KMS-11 (cell line): ENCODE data around the gene GJB3.

Source experiments
- H2AFZ ChIP-seq: fragments of 200-600 bp; sonication (generic); 2 replicates; pipeline ENCODE4 v1.6.1; 2016; ENCODE audit warnings: antibody characterized with exemption, mixed run types, low read depth
- H3K27ac ChIP-seq: fragments of 200-600 bp; sonication (generic); 2 replicates; pipeline ENCODE4 v1.6.1; 2016; ENCODE audit warnings: mild to moderate bottlenecking, mixed run types
- H3K27me3 ChIP-seq: fragments of 200-600 bp; sonication (generic); 2 replicates; pipeline ENCODE4 v1.6.1; 2017; ENCODE audit warnings: mild to moderate bottlenecking, low read depth, mixed run types, moderate library complexity; ENCODE audit not compliant: insufficient read depth
- H3K36me3 ChIP-seq: fragments of 200-600 bp; sonication (generic); 2 replicates; pipeline ENCODE4 v1.6.1; 2017; ENCODE audit warnings: mild to moderate bottlenecking, mixed run types; ENCODE audit not compliant: insufficient read depth
- H3K4me1 ChIP-seq: fragments of 200-600 bp; sonication (generic); 2 replicates; pipeline ENCODE4 v1.6.1; 2016; ENCODE audit warnings: mild to moderate bottlenecking, low read depth, mixed run types; ENCODE audit not compliant: poor library complexity, severe bottlenecking
- H3K4me2 ChIP-seq: fragments of 200-600 bp; sonication (generic); 2 replicates; pipeline ENCODE4 v1.7.0; 2016; ENCODE audit warnings: mild to moderate bottlenecking, mixed run types
- H3K4me3 ChIP-seq: fragments of 200-600 bp; sonication (generic); IDR thresholded peaks from 2 replicates; pipeline ENCODE4 v1.6.1; 2017; ENCODE audit warnings: low read depth, low read length, mixed read lengths; ENCODE audit not compliant: insufficient read depth
- H3K79me2 ChIP-seq: fragments of 200-600 bp; sonication (generic); 2 replicates; pipeline ENCODE4 v1.6.1; 2016; ENCODE audit warnings: low read depth, mixed run types; ENCODE audit not compliant: insufficient read depth
- H3K9ac ChIP-seq: fragments of 200-600 bp; sonication (generic); 2 replicates; pipeline ENCODE4 v1.6.1; 2016; ENCODE audit warnings: mild to moderate bottlenecking, mixed run types
- H4K20me1 ChIP-seq: fragments of 200-600 bp; sonication (generic); 2 replicates; pipeline ENCODE4 v1.6.1; 2016; ENCODE audit warnings: mild to moderate bottlenecking, mixed run types; ENCODE audit not compliant: insufficient read depth
- CTCF ChIP-seq: fragments of 200-600 bp; sonication (generic); conservative IDR thresholded peaks from 2 replicates; pipeline ENCODE4 v1.6.1; 2017; ENCODE audit warnings: low read depth, mild to moderate bottlenecking, antibody characterized with exemption, low read length, moderate library complexity, mixed read lengths

GJB3 gene

GRCh38 chr1:34745666-34746065, 35.3 kb upstream of the GJB3 start:
- H4K20me1 ChIP-seq, result no peaks in the 10 kb centered on the region
- no peak for TF ChIP-seq CTCF
- H2AFZ ChIP-seq, result no peak overlapping the region
- H3K27me3 ChIP-seq, result no peaks in the 10 kb centered on the region
- no peaks in the 10 kb centered on the region for H3K36me3 ChIP-seq
- no peak overlapping the region for H3K27ac ChIP-seq
- H3K4me2 ChIP-seq, result no peak overlapping the region
- no peaks in the 10 kb centered on the region for H3K79me2 ChIP-seq
- no peak overlapping the region for H3K9ac ChIP-seq
- H3K4me1 ChIP-seq, result no peaks in the 10 kb centered on the region
- no peak overlapping the region for H3K4me3 ChIP-seq

DNA sequence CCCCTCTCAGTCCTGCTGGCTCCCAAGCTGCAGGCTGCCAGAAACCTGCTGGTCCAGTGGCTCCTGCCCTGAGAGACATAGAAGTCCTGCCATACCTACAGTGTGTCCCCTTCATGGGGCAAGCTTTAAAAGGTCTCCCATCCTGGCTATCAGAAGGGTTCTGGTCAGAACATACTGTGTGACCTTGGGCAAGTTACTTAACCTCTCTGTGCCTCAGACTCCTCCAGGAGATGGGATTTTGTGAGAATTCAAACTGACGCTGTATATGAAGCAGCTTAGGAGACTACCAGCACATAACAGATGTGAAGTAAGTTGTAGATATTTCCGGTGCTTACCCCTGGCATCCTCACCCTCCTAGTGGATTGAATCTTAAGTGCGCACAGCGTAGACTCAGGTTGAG, 34.9 kb upstream of the GJB3 start:
- H3K27ac ChIP-seq, result no peak overlapping the region
- H3K27me3 ChIP-seq, result no peaks in the 10 kb centered on the region
- no peak overlapping the region for H3K4me3 ChIP-seq
- no peak overlapping the region for H3K4me2 ChIP-seq
- no peaks in the 10 kb centered on the region for H3K4me1 ChIP-seq
- H3K9ac ChIP-seq, result no peak overlapping the region
- H4K20me1 ChIP-seq, result no peaks in the 10 kb centered on the region
- no peaks in the 10 kb centered on the region for H3K36me3 ChIP-seq
- H2AFZ ChIP-seq, result no peak overlapping the region
- TF ChIP-seq CTCF, result no peak
- H3K79me2 ChIP-seq, result no peaks in the 10 kb centered on the region

DNA sequence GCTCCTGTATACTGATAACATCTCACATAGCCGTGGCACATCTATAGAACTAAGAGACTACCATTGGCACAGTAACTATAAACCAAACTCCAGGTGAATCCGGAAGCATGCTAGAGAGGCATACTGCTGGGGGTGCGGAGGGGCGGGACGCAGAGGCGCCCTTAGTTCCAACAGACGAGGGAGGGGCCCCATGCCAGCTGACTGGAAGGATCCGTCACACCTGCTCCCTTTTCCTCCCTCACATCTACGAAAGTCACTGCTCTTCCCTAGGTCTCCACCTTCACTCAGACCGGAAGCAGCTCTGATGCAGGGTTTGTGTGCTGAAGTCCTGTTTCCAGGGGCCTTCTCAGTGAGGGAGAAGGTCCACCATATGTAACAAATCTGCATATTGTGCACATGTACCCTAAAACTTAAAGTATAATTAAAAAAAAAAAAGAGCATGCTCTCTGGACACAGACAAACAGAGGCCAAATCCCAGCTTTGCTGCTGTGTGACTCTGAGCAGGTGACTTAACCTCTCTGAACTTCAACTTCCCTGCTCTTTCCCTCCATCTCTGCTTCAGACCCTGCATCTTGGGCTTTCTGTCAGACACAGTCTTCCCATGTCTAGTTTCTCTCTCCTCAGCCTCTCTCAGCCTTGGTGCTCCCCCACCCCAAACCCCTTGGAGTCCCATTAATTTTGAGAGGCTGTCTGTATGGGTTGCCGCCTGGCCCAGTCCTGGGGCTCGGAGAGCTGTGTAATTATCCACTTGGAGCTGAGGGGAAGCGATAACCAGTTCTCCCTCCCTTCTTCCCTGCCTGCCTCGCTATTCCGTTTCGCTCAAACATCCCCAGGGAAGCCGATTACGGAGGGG, 34.0 kb upstream of the GJB3 start:
- Histone ChIP-seq H3K4me3 (no peak overlapping the region), H3K27me3 (no peaks in the 10 kb centered on the region), H4K20me1 (no peaks in the 10 kb centered on the region), H2AFZ (no peak overlapping the region), H3K4me2 (no peak overlapping the region), H3K27ac (no peak overlapping the region), H3K36me3 (no peaks in the 10 kb centered on the region), H3K9ac (no peak overlapping the region), H3K4me1 (no peaks in the 10 kb centered on the region), H3K79me2 (no peaks in the 10 kb centered on the region)
- no peak for TF ChIP-seq CTCF

DNA sequence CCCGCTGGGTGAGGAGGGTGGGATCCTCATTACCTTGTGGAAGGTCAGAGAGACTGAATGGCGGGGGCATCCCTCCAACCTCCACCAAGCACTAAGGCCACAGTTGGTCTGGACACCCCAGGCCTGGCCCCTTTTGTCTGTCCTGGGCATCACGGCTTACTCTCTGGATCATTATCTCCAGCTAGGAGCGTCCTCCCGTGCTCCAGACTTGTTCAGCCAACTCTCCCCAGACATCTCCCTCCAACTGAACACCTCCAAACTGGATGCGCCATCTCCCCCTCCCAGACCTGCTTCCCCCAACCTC, 33.4 kb upstream of the GJB3 start:
- no peaks in the 10 kb centered on the region for H3K4me1 ChIP-seq
- H3K9ac ChIP-seq, result no peak overlapping the region
- no peak overlapping the region for H3K4me3 ChIP-seq
- H3K27ac ChIP-seq, result no peak overlapping the region
- TF ChIP-seq CTCF, result no peak
- no peaks in the 10 kb centered on the region for H3K27me3 ChIP-seq
- H3K36me3 ChIP-seq, result no peaks in the 10 kb centered on the region
- H3K4me2 ChIP-seq, result no peak overlapping the region
- no peak overlapping the region for H2AFZ ChIP-seq
- H4K20me1 ChIP-seq, result no peaks in the 10 kb centered on the region
- no peaks in the 10 kb centered on the region for H3K79me2 ChIP-seq
